ENCODE results near the gene MMP24OS.
"Not testable (repeated sequence)": the region's sequence is repeated elsewhere in the genome, so short reads cannot be mapped to it uniquely, and the experiment has no call there.

DNA sequence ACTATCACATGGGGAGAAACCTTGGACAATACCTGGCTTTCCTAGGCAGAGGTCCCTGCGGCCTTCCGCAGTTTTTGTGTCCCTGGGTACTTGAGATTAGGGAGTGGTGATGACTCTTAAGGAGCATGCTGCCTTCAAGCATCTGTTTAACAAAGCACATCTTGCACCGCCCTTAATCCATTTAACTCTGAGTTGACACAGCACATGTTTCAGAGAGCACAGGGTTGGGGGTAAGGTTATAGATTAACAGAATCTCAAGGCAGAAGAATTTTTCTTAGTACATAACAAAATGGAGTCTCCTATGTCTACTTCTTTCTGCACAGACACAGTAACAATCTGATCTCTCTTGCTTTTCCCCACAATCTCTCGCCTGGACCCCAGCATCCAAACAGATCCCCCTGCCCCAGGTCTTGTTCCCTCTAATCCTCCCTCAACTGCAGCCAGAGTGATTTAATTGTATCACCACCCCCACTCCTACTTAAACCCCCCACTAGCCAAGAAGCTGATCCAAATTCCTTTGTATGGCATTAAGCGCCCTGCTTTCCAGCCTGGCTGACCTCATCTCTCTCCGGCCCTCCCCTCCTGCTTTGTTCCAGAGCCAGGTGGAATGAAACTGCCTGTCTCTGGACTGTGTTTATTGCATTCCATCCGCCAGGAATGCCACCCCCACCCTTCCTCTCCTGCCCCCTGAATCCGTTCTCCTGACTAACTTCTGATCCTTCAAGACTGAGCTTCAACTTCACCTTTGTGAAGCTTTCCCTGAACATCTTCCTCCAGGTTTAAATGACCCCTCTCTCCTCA is 15.0 kb downstream of the MMP24OS start:
- TF ChIP-seq FOXM1 (IDR thresholded peaks at IDR 0.05; ENCODE audit: borderline replicate concordance); BHLHE40 (IDR thresholded peaks at IDR 0.05; ENCODE audit: borderline replicate concordance); ELF4 (IDR thresholded peaks at IDR 0.05); SP1 (IDR thresholded peaks at IDR 0.05); SUZ12 (IDR thresholded peaks at IDR 0.05); ARNT (IDR thresholded peaks at IDR 0.05); FOXK2 (IDR thresholded peaks at IDR 0.05); ZNF384 (IDR thresholded peaks at IDR 0.05); FOXA1 (IDR thresholded peaks at IDR 0.05); TARDBP (IDR thresholded peaks at IDR 0.05); CTBP1 (IDR thresholded peaks at IDR 0.05; ENCODE audit: borderline replicate concordance); NFRKB (IDR thresholded peaks at IDR 0.05); HDGF (IDR thresholded peaks at IDR 0.05; ENCODE audit: borderline replicate concordance); PKNOX1 (IDR thresholded peaks at IDR 0.05): not testable (repeated sequence)

Measured in HEK293T (cell line).